Smooth muscle cell of the coronary artery (primary cell): ENCODE measurements around the gene UCN2. TPM values are rescaled to one million over a fixed set of nuclear protein-coding genes. Genes with fewer than 3 reads are reported as not detected.

Experiments
- total RNA-seq: library from RNA; depleted of rRNA; stranded (reverse); fragments of >200 nt; gene quantifications from 2 replicates; pipeline ENCODE4 v1.2.3, GENCODE V29; 2014; ENCODE audit warnings: low replicate concordance

UCN2 gene, protein sequence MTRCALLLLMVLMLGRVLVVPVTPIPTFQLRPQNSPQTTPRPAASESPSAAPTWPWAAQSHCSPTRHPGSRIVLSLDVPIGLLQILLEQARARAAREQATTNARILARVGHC
- under 0.01 and 0.68 TPM in 2 replicates for total RNA-seq

DNA sequence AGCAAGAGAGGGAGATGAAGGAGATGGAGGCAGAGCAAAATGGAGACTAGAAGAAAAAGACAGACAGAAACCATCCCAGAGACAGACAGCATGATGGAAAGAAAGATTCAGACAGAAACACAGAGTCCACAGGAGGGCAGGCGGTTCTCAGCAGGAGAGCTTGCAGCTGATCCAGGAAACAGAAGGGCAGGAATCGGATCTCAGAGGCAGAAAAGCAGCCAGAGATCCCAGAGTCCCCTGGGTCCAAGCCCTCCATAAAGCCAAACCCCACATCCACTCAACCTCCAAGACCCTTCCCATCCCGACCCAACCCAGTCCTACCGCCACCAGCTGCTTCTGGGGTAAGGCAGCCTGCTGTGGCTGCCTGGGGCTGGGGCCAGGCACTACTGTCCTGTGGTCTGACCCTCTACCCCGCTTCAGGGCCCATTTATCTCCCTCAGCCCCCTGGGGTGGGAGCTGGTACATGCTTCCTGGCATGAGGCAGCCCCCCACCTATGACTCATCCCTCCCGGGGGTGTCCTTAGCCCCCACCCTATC, at the start of gene UCN2:
UCN2 (minus strand) TSS at position 400 of the 537 bp plus-strand sequence. CDS start 657 bp downstream, outside the sequence.

DNA sequence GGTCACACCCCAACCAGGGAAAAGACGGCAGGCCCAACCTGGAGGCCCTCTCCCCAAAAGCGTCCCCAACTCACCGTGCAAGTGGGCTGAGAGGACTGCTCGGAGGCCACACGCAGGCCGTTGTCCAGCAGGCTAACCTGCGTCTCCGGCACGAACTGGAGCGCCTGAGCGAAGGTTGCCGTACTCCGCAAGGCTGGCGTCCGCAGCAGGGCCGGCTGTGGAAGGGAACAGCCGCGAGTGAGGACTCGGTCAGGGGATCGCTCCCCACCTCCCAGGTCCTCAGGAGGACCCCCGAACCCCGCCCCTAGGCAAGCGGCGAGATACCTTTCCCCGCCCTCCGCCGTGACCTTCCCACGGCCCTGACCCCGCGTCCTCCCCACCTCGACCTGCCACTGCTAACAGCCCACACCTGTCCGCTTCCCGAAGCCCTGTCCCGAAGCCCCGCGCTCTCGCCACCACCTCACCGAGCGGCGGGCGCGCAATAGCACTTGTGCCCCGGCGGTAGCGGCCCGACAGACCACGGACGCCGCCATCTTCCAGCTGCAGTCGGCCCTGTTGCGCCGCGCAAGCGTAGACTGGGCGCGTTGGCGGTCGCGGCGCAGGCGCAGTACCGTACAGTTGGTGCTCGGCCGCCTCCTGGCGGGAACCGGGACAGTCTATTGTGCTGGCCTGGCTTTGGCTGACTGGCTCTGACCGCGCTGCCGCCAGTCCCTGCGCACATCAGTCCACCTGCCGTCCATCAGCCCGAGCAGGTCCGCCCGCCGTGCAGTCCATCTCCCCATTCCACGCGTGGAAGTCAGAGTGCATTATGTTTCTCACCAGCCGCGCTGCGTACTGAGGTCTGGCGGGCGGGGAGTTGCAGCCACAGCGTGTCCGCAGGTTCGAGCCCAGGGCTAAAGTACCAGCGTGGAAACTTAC, 45.8 kb upstream of the UCN2 start, which contains the start of gene UQCRC1:
UQCRC1 (minus strand) TSS at position 559 of the 918 bp plus-strand sequence; CDS start at position 533, 26 bp downstream.

DNA sequence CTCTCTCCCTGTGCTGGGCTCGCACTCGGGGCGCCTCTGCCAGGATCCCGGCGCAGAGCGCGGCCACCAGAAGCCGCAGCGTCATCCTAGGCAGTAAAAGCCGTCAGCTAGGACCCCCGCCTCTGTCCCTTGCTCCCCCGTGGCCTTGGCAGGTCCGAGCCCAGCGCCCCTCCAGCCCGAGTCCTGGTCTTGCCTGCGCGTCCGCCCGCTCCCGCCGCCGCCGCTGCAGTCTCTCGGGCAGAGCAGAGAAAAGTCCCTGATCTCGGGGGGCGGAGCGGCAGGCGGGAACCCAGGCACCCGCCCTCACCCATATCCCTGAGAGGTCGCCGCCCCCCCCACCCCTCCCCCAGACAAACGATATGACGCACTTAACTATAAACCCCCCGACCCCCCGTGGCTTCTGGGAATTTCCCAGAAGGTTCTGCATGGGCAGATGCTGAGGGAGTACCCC, 31.5 kb upstream of the UCN2 start, which contains the start of gene COL7A1:
COL7A1 (minus strand) TSS at position 255 of the 451 bp plus-strand sequence; CDS start at position 85, 170 bp downstream.

DNA sequence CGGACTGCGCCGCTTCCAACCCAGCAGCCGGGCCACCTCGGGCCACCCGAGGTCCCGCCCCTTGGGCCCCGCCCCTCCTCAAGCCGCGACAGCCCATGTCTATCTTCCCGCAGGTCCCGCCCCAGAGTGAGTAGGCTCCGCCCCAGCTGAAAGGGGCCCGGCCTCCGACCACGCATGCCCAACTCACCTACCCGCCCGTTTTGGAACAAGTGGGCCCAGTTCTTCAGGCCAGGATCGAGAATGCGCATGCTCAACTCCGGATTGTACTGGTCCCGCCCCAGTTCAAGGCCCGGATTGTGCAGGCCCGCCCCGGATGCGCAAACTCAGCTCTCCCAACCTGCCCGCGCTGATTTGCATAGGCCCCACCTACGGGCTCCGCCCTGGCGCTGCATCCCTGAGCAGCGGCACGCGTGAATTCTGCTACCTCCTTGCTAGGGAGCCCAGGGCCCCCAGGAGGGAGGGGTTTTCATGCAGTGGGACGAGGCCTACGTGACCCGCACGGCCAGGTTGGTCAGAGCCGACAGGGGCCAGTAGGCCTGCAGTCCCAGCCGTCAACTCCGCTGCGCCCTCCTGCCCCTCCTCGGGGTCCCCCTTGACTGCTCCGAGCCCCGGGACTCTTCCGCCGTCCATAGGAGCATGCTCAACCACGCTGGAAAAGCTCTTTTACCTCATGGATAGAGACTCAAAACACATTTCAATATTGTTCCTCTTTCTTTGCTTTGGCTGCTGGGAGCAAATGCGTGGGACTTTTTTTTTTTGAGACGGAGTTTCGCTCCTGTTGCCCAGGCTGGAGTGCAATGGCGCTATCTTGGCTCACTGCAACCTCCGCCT, 6.6 kb downstream of the UCN2 start, which contains the start of gene PFKFB4:
PFKFB4 (minus strand) TSS at position 8 of the 831 bp plus-strand sequence. CDS start 26 bp downstream, outside the sequence.

Other genes with a start within 250 kb of the UCN2 start
- gene SPINK8, start 230.1 kb downstream of the UCN2 start, total RNA-seq = not detected in 2 replicates
- gene FBXW12, start 191.6 kb downstream of the UCN2 start, total RNA-seq = 0.08 TPM in 1 of 2 replicates, not detected in the other
- 14.3 and 44.0 TPM in 2 replicates for gene PLXNB1, start 133.7 kb downstream of the UCN2 start, total RNA-seq
- 20.8 and 28.3 TPM in 2 replicates for gene CCDC51, start 123.7 kb downstream of the UCN2 start, total RNA-seq
- gene TMA7, start 123.5 kb downstream of the UCN2 start, total RNA-seq = 106 and 447 TPM in 2 replicates
- 4.2 and 5.7 TPM in 2 replicates for gene ATRIP, start 117.0 kb downstream of the UCN2 start, total RNA-seq
- gene SHISA5, start 59.6 kb downstream of the UCN2 start, total RNA-seq = 88.9 and 137 TPM in 2 replicates
- gene PFKFB4, start 7.0 kb downstream of the UCN2 start, total RNA-seq = 4.3 and 17.1 TPM in 2 replicates
- gene COL7A1, start 31.5 kb upstream of the UCN2 start, total RNA-seq = 11.2 and 25.3 TPM in 2 replicates
- 388 and 396 TPM in 2 replicates for gene UQCRC1, start 45.9 kb upstream of the UCN2 start, total RNA-seq
- not detected in 2 replicates for gene TMEM89, start 58.0 kb upstream of the UCN2 start, total RNA-seq
- 13.0 and 19.7 TPM in 2 replicates for gene SLC26A6, start 71.7 kb upstream of the UCN2 start, total RNA-seq
- gene CELSR3, start 99.1 kb upstream of the UCN2 start, total RNA-seq = 0.35 and 0.45 TPM in 2 replicates
- 7.7 and 11.1 TPM in 2 replicates for gene NCKIPSD, start 122.1 kb upstream of the UCN2 start, total RNA-seq
- gene IP6K2, start 153.4 kb upstream of the UCN2 start, total RNA-seq = 44.2 and 48.3 TPM in 2 replicates